Activated naive CD4-positive, alpha-beta T cell treated with anti-CD3 and anti-CD28 coated beads, Interleukin-2, amount 10 ng/mL, durations not matched to agents 7 days and 5 days (primary cell): Measurements from ENCODE around the gene NXPH1.

Experiments used
- CTCF ChIA-PET: fragments of 350-600 bp; sonication (Branson Sonifier 250); formaldehyde crosslinking; loops from one replicate; lab custom pipeline; 2021; ENCODE audit warnings: antibody characterized with exemption; lab: Charles Lee
- DNase-seq: peaks from one replicate; pipeline ENCODE4 v3.0.0-alpha.2; 2020
- H3K27ac Mint-ChIP-seq: one replicate; pipeline ENCODE4 v1.8.0; 2021; ENCODE audit warnings: mild to moderate bottlenecking, moderate library complexity, mixed read lengths
- H3K27me3 Mint-ChIP-seq: one replicate; pipeline ENCODE4 v1.8.0; 2021; ENCODE audit warnings: mild to moderate bottlenecking, mixed read lengths
- H3K36me3 Mint-ChIP-seq: one replicate; pipeline ENCODE4 v1.8.0; 2021; ENCODE audit warnings: mixed read lengths
- H3K4me1 Mint-ChIP-seq: one replicate; pipeline ENCODE4 v1.8.0; 2021; ENCODE audit warnings: mixed read lengths
- H3K4me3 Mint-ChIP-seq: one replicate; pipeline ENCODE4 v1.8.0; 2021; ENCODE audit warnings: mild to moderate bottlenecking, moderate library complexity, mixed read lengths
- H3K9me3 Mint-ChIP-seq: one replicate; pipeline ENCODE4 v1.8.0; 2021; ENCODE audit warnings: mixed read lengths

Gene NXPH1

DNA sequence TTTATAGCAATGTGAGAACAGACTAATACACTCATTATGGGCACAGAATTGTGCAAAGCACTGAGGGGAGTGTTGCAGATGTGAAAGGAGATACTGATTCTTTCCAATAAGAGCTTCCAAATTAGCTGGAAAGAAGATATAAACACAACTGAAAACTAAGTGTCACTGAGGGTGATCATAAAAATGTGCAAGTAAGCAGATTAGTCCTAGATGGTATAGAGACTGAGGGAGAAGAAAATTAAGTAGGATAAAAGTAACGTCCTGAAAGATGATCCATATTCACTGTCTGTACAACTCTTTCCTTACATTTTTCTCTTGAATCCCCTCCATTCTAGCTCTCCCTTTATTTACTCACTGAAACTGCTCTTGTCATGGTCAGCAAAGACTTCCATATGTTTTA, 11.2 kb upstream of the NXPH1 start:
- no peaks in the 10 kb centered on the region for H3K27me3 Mint-ChIP-seq
- no peak overlapping the region for H3K27ac Mint-ChIP-seq
- H3K4me1 Mint-ChIP-seq = no peaks in the 10 kb centered on the region
- no peaks in the 10 kb centered on the region for H3K9me3 Mint-ChIP-seq
- H3K4me3 Mint-ChIP-seq = no peak overlapping the region
- CTCF ChIA-PET = interaction anchor here (0.8 kb wide), 1 partner anchor 55 kb away, joined by 3 read pairs; no protein-coding TSS in a partner anchor
- no peaks in the 10 kb centered on the region for H3K36me3 Mint-ChIP-seq
- DNase-seq = no peak

DNA sequence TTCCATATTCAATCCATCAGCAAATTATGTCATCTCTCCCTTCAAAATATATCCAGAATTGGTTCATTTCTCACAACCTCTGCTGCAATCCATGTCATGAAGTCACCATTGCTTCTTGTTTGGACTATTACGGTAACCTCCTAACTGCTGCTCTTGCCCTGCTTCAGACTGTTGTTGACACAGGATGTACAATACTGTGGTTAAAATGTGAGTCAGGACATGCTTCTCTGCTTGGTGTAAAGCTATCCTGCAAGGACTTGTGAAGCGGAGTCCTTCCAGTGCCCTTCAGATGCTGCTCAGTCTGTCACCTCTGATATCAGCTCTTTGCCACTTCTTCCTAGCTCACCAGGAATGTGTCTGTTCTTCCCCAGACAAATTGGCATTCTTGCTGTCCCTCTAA, 10.4 kb upstream of the NXPH1 start:
- Mint-ChIP-seq H3K4me1 (no peaks in the 10 kb centered on the region), H3K27ac (no peak overlapping the region), H3K9me3 (no peaks in the 10 kb centered on the region), H3K27me3 (no peaks in the 10 kb centered on the region), H3K36me3 (no peaks in the 10 kb centered on the region), H3K4me3 (no peak overlapping the region)
- DNase-seq = no peak
- CTCF ChIA-PET = no interaction called here

DNA sequence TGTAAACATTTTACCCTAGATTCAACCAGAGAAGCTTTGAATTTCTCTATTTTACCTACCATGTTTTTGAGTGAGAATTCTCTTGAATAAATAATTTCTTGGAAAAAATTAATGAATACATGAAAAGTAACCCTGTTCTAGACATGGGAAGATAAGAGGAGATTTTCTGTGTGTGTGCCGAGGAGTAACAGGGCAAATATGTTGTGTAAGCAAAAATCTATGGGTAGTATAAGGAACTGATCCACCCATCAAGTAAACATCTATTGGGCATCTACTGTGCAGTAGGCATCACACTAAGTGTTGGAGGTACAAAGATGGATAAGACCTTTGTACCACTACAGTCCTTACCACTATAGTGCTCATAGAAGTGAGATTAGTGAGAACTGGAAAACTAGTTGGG, 8.2 kb upstream of the NXPH1 start:
- CTCF ChIA-PET = no interaction called here
- H3K36me3 Mint-ChIP-seq = no peaks in the 10 kb centered on the region
- DNase-seq = no peak
- no peaks in the 10 kb centered on the region for H3K9me3 Mint-ChIP-seq
- H3K4me1 Mint-ChIP-seq = no peaks in the 10 kb centered on the region
- no peaks in the 10 kb centered on the region for H3K27me3 Mint-ChIP-seq
- no peak overlapping the region for H3K27ac Mint-ChIP-seq
- H3K4me3 Mint-ChIP-seq = no peak overlapping the region

DNA sequence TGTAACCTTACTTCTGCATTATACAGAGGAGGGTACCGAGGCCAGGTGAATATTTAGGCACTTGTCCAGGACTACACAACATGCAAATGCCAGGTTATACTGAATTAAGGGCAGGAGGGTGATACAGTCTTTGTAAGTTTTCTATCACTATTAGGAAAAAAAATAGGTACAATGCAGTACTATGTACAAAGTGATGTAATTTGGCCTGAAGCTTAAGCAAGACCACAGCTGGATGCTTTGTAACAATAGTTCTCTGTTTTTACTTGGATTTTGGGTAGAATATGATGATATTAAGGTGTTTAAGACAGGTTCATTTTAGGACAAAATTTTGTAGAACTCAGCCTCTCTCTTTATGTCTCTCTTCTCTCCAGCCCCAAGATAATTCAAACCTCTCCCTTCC, 2.8 kb upstream of the NXPH1 start:
- Mint-ChIP-seq H3K27me3 (peaks cover 43% of the 10 kb centered on the region), H3K4me1 (peaks cover 8% of the 10 kb centered on the region), H3K9me3 (no peaks in the 10 kb centered on the region), H3K27ac (no peak overlapping the region), H3K4me3 (no peak overlapping the region), H3K36me3 (peaks cover 2% of the 10 kb centered on the region)
- CTCF ChIA-PET = no interaction called here
- no peak for DNase-seq

DNA sequence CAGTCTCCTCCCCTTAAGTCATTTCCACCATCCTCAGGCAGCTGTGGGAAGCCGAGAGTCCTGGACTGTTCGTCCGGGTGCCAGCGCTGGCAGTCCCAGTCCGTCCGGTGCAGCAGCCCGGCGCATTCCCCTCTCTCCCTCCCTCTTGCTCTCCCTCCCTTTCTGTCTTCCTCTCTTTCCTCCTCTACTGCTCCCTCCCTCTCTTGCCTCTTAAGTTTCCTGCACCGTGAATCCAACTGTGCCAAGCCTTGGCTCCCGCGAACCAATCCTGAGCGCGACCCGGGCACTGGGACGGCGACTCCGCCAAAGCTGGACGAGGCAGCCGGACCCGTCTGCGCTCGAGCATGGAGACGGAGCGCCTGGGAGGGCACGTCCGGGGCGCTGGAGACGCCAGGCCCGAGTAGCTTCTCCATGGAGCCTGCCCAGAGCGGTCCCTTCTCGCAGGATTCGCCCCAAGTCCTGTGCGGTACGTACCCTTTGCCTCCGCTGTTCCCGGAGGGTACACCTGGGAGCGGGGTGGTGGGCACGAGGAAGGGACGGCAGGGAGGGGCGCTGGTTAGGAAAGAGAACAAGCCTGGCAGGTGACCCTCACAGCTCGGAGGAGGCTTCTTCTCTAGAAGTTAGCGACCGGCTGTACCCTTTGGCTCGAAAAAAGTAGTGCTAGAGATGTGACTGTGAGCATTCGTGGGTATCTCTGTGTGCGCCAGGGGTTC, 1.0 kb downstream of the NXPH1 start:
- H3K9me3 Mint-ChIP-seq = no peaks in the 10 kb centered on the region
- H3K4me3 Mint-ChIP-seq = no peak overlapping the region
- peaks cover 2% of the 10 kb centered on the region for H3K36me3 Mint-ChIP-seq
- H3K27me3 Mint-ChIP-seq = peaks cover 75% of the 10 kb centered on the region
- DNase-seq = no peak
- CTCF ChIA-PET = interaction anchor here (1.3 kb wide), 1 partner anchor 11 kb away, joined by 3 read pairs; no protein-coding TSS in a partner anchor
- peaks cover 10% of the 10 kb centered on the region for H3K4me1 Mint-ChIP-seq
- H3K27ac Mint-ChIP-seq = no peak overlapping the region

DNA sequence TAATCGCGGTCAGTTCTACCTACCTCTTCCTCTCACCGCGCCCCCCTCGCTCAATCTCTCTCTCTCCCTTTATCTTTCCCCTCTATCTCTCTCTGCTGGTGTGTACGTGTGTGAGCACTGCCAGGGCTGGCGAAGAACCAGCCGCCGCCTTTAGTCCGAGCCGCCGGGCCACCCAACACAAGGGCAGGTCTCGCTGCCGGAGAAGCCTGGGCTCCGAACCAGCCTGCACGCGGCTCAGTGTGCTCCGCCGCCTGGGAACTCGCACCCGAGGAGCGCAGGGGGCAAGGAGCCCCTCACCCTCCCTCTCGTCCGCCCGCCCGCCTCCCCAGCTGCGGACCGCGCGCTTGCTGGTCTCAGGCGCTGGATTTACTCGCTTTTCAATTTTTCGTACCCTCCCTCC, 1.7 kb downstream of the NXPH1 start:
- peaks cover 2% of the 10 kb centered on the region for H3K36me3 Mint-ChIP-seq
- DNase-seq = no peak
- no peaks in the 10 kb centered on the region for H3K9me3 Mint-ChIP-seq
- CTCF ChIA-PET = no interaction called here
- no peak overlapping the region for H3K4me3 Mint-ChIP-seq
- no peak overlapping the region for H3K27ac Mint-ChIP-seq
- H3K4me1 Mint-ChIP-seq = peaks cover 10% of the 10 kb centered on the region
- H3K27me3 Mint-ChIP-seq = peaks cover 80% of the 10 kb centered on the region

DNA sequence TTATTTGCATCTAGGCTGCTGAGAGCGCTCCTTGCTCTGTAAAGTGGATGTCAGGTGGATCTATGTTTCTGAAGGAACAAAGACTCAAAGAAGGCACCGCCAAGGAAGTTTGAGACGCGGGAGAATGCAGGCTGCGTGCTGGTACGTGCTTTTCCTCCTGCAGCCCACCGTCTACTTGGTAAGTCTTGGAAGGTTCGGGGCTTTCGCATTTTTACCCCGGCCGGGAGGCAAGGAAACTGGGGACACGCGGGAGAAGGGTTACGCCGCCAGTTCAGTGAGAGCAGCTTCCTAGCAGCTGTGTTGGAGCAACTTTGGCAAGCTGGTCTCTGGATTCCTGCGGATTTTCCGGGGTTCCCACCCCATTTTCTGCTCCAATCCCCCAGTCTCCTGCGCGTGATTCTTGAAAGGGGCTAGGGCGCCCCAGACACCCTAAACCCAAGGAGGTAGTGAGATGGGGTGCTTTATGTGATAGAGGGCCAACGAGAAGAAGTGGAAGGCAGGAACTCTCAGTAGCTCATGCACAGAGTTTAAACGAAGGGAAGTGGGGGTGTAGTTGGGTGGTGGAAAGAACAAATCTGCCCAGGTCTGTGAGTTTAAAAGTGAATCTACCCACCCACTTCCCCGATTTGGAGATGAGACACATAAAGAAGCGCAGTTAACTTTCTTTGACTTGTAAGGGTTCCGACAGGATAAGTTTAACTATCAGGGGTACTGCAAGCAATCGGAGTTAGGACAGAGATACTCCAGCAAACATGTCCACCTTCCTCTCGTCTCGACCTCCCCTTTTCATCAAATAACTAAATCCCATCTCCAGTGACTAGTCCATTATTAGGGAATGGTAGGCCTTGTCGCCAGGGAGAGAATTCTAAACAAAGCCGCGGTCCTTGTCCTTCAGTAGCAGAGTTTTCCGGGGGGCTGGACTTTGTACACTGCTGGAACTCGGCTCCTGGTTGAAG, 2.5 kb downstream of the NXPH1 start:
- Mint-ChIP-seq H3K36me3 (peaks cover 2% of the 10 kb centered on the region), H3K27ac (no peak overlapping the region), H3K27me3 (peaks cover 86% of the 10 kb centered on the region), H3K4me3 (no peak overlapping the region), H3K4me1 (peaks cover 10% of the 10 kb centered on the region), H3K9me3 (no peaks in the 10 kb centered on the region)
- CTCF ChIA-PET = interaction anchor here (1.4 kb wide), 1 partner anchor 288 kb away, joined by 5 read pairs; no protein-coding TSS in a partner anchor
- DNase-seq = no peak

DNA sequence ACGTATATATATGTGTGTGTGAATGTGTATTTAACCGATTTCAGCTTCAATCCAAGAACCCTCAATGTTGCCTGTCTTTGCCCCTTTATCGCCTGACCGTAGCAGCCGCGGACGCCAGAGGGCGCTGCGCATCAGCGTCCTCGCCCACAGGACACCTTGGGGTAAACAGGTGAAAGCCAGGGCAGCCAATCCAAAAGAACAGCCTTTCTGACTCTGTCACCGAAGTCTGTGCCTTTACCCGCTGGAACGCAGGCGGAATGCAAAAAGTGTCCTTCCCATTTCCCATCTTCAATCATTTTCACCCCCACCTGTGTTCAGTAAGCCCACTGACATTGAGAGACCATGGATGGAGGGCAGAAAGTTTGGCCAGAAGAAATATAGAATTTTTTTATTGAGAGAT, 3.6 kb downstream of the NXPH1 start:
- Mint-ChIP-seq H3K27ac (peak overlapping the region; percentile 56), H3K4me1 (peaks cover 10% of the 10 kb centered on the region), H3K9me3 (no peaks in the 10 kb centered on the region), H3K36me3 (peaks cover 2% of the 10 kb centered on the region), H3K27me3 (peaks cover 93% of the 10 kb centered on the region), H3K4me3 (no peak overlapping the region)
- peak; percentile 62 for DNase-seq
- CTCF ChIA-PET = interaction anchor here (1.4 kb wide), 1 partner anchor 287 kb away, joined by 5 read pairs; no protein-coding TSS in a partner anchor

DNA sequence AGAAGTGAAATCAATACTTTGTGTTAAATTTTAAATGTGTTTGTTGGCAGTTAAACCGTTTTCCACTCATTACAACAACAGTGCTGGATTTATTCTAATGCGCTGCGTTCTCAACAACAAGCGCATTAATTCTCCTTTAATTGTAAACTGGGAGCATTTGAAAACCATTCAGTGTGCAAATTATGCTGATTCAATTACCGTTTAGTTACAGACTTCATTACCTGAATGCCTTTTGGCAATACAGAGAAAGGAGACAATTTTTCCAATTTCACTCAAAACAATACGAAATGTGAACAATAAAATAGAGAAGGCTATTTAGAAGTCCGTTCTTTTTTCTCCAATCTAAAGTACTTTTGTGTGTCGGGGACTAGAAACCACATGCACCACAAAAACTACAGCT, 4.2 kb downstream of the NXPH1 start:
- H3K4me3 Mint-ChIP-seq = no peak overlapping the region
- H3K27me3 Mint-ChIP-seq = peaks cover 93% of the 10 kb centered on the region
- no peak overlapping the region for H3K27ac Mint-ChIP-seq
- CTCF ChIA-PET = no interaction called here
- peaks cover 2% of the 10 kb centered on the region for H3K36me3 Mint-ChIP-seq
- H3K9me3 Mint-ChIP-seq = no peaks in the 10 kb centered on the region
- DNase-seq = no peak
- H3K4me1 Mint-ChIP-seq = peaks cover 10% of the 10 kb centered on the region

DNA sequence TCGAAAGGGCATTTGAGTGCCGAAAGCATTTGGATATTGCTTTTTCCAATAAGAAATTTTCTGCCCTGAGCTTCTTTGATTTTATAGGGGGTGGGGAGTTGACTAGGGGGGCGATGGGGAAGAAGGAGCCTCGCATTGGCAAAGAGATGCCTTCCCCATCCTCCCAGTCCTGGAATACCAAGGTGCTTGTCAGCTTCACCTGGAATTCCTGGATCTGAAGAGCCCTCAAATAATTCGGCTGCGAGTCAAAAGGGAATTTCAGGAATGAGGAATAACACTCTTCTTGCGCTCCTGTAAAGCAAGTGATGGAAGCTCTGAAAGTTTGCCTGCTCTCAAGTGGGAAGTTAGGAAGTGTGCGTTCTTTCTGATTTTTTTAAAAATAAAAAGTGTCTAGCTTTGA, 7.3 kb downstream of the NXPH1 start:
- CTCF ChIA-PET = no interaction called here
- H3K27ac Mint-ChIP-seq = no peak overlapping the region
- peaks cover 85% of the 10 kb centered on the region for H3K27me3 Mint-ChIP-seq
- no peak overlapping the region for H3K4me3 Mint-ChIP-seq
- peaks cover 7% of the 10 kb centered on the region for H3K9me3 Mint-ChIP-seq
- peaks cover 3% of the 10 kb centered on the region for H3K36me3 Mint-ChIP-seq
- DNase-seq = no peak
- peaks cover 8% of the 10 kb centered on the region for H3K4me1 Mint-ChIP-seq

DNA sequence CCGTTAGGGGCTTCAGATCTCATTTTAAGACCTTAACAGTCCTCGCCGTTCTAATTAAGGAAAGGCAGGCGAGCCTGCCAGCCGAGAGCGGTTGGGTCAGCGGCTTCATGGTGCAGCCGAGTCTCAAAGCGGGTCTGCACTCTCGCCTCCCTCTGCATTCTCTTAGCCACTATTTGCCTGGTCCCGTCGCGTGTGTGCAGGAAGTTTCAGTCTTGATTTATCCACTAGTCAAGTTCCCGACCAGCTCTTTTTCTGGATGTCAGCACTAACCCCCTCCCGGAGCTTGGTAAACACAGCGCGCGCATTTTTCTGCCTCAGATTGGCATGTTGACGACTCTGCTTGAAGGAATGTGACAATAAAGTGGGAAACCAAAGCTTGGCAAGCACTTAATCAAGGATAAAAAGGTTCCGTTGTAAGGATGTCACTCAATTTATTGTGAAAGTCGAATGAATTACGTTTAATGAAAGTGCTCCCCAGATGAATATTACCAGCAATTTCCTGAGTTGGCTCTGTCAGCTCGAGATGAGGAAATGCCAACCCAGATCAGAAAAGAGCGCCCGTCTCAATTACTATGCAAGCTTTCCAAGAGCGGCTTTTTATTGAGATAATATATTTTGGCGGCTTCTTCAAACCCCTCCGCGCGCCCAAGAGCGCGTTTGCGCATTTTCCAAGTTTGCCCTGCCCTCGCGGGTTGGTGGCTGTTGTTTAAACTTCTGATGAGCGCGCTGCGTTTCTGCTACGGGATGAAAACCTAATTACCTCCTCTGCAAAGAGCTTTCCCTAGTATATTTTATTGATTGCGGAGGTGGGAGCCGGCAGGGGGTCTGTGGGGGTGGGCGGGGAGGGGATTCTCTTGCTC, 7.9 kb downstream of the NXPH1 start:
- H3K36me3 Mint-ChIP-seq = peaks cover 3% of the 10 kb centered on the region
- peaks cover 7% of the 10 kb centered on the region for H3K9me3 Mint-ChIP-seq
- no peak for DNase-seq
- peaks cover 79% of the 10 kb centered on the region for H3K27me3 Mint-ChIP-seq
- peak overlapping the region; percentile 31 for H3K4me3 Mint-ChIP-seq
- H3K27ac Mint-ChIP-seq = no peak overlapping the region
- CTCF ChIA-PET = no interaction called here
- H3K4me1 Mint-ChIP-seq = peaks cover 8% of the 10 kb centered on the region

DNA sequence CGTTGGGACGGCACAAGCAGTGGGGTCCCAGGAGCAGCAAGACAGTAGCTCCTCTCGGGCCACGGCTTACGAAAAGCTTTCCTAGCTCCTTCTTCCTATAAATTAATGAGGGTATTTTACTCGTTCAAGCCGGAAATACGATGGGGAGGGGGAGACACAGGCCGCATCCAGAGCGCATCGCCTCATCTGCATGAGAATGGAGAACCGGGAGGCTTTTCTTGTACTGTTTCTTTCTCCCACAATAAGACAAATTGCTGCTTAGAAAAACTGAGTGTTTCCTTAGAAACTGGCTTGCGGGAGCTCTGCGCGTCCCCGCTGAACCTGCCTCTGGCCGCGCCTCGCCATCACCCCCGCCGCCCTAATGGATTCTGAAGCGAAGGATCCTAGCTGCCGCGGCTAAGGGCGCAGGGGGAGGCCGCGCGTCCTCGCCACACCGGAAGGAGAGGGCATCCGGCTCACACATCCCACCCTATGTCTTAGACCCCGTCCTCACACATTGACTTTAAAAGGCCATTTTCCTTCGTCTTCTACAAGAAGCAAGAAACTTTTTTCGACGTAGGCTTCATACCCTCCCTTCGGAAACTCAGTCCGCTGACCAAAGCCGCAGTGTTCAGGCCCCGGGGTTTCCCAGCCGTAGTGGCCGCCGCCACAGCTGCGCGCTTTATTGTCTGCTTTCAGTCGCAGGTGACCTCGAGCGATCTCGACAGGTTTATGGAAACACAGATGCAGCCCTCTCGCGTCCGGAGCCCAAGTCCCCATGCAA, 8.8 kb downstream of the NXPH1 start:
- Mint-ChIP-seq H3K27ac (peak overlapping the region; percentile 34), H3K4me1 (peaks cover 6% of the 10 kb centered on the region), H3K27me3 (peaks cover 70% of the 10 kb centered on the region), H3K4me3 (no peak overlapping the region), H3K9me3 (peaks cover 7% of the 10 kb centered on the region), H3K36me3 (peaks cover 3% of the 10 kb centered on the region)
- DNase-seq = no peak
- CTCF ChIA-PET = no interaction called here

DNA sequence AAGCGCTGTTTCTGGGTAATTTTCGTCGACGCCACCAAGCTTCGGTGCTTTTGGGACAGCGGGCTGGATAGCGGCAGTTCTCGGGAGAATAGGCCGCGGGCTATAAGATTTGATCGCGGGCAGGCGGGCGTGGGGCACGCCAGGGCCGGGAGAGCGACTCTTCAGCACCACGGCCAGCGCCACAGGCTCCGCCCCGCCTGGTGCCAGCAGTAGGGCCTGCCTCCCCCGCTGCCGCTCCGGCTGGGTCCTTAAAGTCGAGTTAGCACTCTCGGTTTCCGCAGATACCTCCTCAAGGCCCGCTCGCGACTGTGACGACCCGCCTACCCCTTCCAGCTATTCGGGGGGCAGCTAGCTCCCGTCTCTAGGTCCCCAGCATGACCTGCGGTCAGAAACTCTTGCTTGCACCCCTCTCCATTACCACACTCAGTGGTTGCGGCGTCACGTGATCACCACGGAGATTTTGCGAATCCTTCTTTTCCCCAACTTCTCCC, 9.4 kb downstream of the NXPH1 start:
- DNase-seq = peak; percentile 80
- Mint-ChIP-seq H3K36me3 (peaks cover 3% of the 10 kb centered on the region), H3K4me1 (peaks cover 6% of the 10 kb centered on the region), H3K4me3 (peak overlapping the region; percentile 8), H3K27me3 (peaks cover 65% of the 10 kb centered on the region), H3K9me3 (peaks cover 7% of the 10 kb centered on the region), H3K27ac (peak overlapping the region; percentile 49)
- CTCF ChIA-PET = no interaction called here
